ENCODE data around the gene AUP1. TPM values are rescaled to one million over a fixed set of nuclear protein-coding genes. Genes with fewer than 3 reads are reported as not detected.

AUP1 gene
- polyA plus RNA-seq, 2 of the 4 experiments (the other 2 are of a cell fraction), result 129 to 164 TPM

GRCh38 chr2:74503506-74504475, 25.7 kb downstream of the AUP1 start:
- 91% methylated on average over 45 of the region's 45 CpGs for WGBS (ENCODE audit: missing lambda C conversion rate)
- TF ChIP-seq JUNB (IDR thresholded peaks at IDR 0.05), result no peak
- no peak for TF ChIP-seq NFE2L2 (conservative IDR thresholded peaks at IDR 0.05; ENCODE audit: low read length)
- no peak for TF ChIP-seq SMC3 (IDR thresholded peaks at IDR 0.05)
- TF ChIP-seq USF2 (IDR thresholded peaks at IDR 0.05), result no peak
- TF ChIP-seq BHLHE40 (IDR thresholded peaks at IDR 0.05; ENCODE audit: low read depth, low read length), result no peak
- no peak; a peak in 1 of 5 replicates for TF ChIP-seq JUN (IDR thresholded peaks at IDR 0.05)
- TF ChIP-seq CBX2 (IDR thresholded peaks at IDR 0.05; ENCODE audit: borderline replicate concordance, low read depth), result no peak
- 0 out of 2 replicates have a peak, but pooled peaks have one; percentile 13 for TF ChIP-seq POLR2A (IDR thresholded peaks at IDR 0.05; ENCODE audit: low read length)
- TF ChIP-seq EHMT2 (IDR thresholded peaks at IDR 0.05; ENCODE audit: low read depth), result no peak
- 0 out of 2 replicates have a peak, but pooled peaks have one; percentile 0 for TF ChIP-seq HOXB5 (CRISPR knock-in tag; IDR thresholded peaks at IDR 0.05)
- H3K4me1 ChIP-seq, result peaks cover 33% of the 10 kb centered on the region
- FAIRE-seq, result no peak
- H3K4me3 ChIP-seq, result peak overlapping the region; percentile 54
- POLR2A ChIA-PET, result interaction anchor here (0.7 to 1.8 kb wide), 5 partner anchors 11 to 46 kb away, joined by 3 to 11 read pairs (median 5); partner anchors contain the start of genes CCDC142, HTRA2, TTC31 and WBP1
- H3K4me2 ChIP-seq, result peak overlapping the region; percentile 72
- no peaks in the 10 kb centered on the region for H3K9me3 ChIP-seq
- ATAC-seq, result no peak
- CTCF ChIA-PET, result interaction anchor here (1.0 to 15.5 kb wide), 8 partner anchors 16 to 112 kb away, joined by 3 to 184 read pairs (median 4); partner anchors contain the start of genes AUP1, C2orf81, CCDC142 and HTRA2
- H3K27ac ChIP-seq, result peak overlapping the region; percentile 83 to 96
- DNase-seq (ENCODE audit: low read depth in 1 of 2, low spot score in 1 of 2), result no peak

- peak overlapping the region; percentile 72 for H3K4me2 ChIP-seq
Measured at GRCh38 chr2:74502720-74503505, 26.6 kb downstream of the AUP1 start.

More at GRCh38 chr2:74502720-74503505, 26.6 kb downstream of the AUP1 start:
- ChIA-PET CTCF (interaction anchor here (1.7 to 15.5 kb wide), 4 partner anchors 16 to 111 kb away, joined by 3 to 184 read pairs (median 12); partner anchors contain the start of genes AUP1, CCDC142, HTRA2 and TTC31), POLR2A (interaction anchor here (1.3 to 1.8 kb wide), 2 partner anchors 14 to 20 kb away, joined by 5 to 11 read pairs; partner anchors contain the start of genes CCDC142 and TTC31)
- peak overlapping the region; percentile 54 for H3K4me3 ChIP-seq
- no peaks in the 10 kb centered on the region for H3K9me3 ChIP-seq
- H3K4me1 ChIP-seq, result peaks cover 29% of the 10 kb centered on the region
- DNase-seq (ENCODE audit: low read depth in 1 of 2, low spot score in 1 of 2), result peak; percentile 73 to 79
- H3K27ac ChIP-seq, result peak overlapping the region; percentile 83 to 96
- 39% methylated on average over 43 of the region's 67 CpGs for WGBS (ENCODE audit: missing lambda C conversion rate)
- peak; percentile 30 to 62 for ATAC-seq
- FAIRE-seq, result no peak
- TF ChIP-seq HOXB5 (CRISPR knock-in tag; IDR thresholded peaks at IDR 0.05) (0 out of 2 replicates have a peak, but pooled peaks have one; percentile 30), RCOR1 (IDR thresholded peaks at IDR 0.05; ENCODE audit: low read depth, low read length) (no peak), SMC3 (IDR thresholded peaks at IDR 0.05) (0 out of 3 replicates have a peak, but pooled peaks have one; percentile 29), E2F6 (IDR thresholded peaks at IDR 0.05; ENCODE audit: borderline replicate concordance, low read depth) (peak; percentile 88; the same call in 1 of the 2 replicates), MAX (IDR thresholded peaks at IDR 0.05) (peak; percentile 79), MAFK (IDR thresholded peaks at IDR 0.05; ENCODE audit: partially characterized antibody) (no peak), BHLHE40 (IDR thresholded peaks at IDR 0.05; ENCODE audit: low read depth, low read length) (peak; percentile 58; the same call in 1 of the 2 replicates), CTCF (IDR thresholded peaks at IDR 0.05) (peak; percentile 43), RAD21 (conservative IDR thresholded peaks at IDR 0.05 in 1 of 2, IDR thresholded peaks at IDR 0.05 in 1 of 2) (peak in 1 of 2 experiments; percentile 38; a peak in 3 of 5 replicates), FOSL2 (IDR thresholded peaks at IDR 0.05) (peak; percentile 38; the same call in 1 of the 2 replicates), FOSL2 (CRISPR knock-in tag; IDR thresholded peaks at IDR 0.05) (peak; percentile 86), JUN (IDR thresholded peaks at IDR 0.05) (peak in 1 of 2 experiments; percentile 38; a peak in 1 of 5 replicates), POLR2A (IDR thresholded peaks at IDR 0.05; ENCODE audit: low read length) (peak; percentile 29; the same call in 1 of the 2 replicates), ZFP36 (IDR thresholded peaks at IDR 0.05; ENCODE audit: borderline replicate concordance, partially characterized antibody) (no peak)

All from A549 (cell line).